NCI-H1092 (cell line): ENCODE data around the gene EYS.

Experiments used
- DNase-seq: peaks from one replicate; lab custom pipeline; 2025; lab: John Stamatoyannopoulos, UW

EYS gene

DNA sequence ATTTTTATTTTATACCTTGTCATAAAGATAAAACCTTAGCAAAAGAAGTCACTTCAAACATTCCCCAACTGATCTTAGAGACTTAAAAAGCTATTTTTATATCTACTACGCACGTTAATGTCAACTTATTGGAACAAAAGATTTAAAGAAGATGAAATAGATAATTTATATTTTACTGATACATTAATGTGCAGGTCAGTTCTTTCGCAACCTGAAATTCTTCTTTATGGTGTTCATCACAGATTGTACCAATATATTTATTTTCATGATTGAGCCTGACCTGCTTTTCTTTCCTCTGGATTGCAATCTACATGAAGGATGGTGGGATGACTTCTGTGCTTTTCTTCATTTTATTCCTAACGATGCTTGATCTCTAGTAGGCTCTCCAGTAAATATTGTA, 1475.1 kb downstream of the EYS start:
- DNase-seq: no peak

DNA sequence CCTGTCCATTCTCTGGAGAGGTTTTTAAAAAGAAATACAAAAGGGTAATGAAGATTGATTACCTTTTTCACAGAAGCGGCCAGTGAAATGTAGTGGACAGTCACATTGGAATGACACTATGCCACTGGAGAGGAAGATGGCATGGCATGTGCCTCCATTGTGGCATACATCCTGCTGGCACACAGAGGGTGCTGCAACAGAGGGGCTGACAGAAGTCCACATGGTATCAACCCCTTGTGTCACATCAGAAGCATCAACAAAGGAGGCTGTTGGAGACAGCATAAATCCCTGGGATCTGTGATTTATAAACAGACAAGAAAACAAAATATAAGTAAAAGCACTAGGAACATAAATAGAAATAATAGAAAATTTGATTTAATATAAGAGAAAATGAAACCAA, 1476.5 kb downstream of the EYS start:
- DNase-seq: no peak

DNA sequence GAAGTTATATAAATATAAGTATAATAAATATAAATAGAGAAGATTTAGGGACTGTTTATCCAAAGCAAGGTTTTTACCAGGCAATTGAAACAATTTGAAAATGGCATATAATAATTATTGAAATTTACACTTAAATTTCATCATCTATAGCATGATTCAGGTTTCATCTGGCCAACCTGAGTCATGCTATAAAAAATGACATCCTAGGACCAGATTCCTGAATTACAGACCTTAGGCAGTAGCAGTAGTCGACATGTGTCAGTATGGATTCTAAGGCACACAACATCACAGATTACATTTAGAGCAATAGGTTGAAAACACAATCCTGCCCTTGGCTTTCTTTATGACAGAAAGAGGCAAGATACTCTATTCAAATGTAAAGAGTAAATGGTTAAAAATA, 1479.2 kb downstream of the EYS start:
- no peak for DNase-seq

DNA sequence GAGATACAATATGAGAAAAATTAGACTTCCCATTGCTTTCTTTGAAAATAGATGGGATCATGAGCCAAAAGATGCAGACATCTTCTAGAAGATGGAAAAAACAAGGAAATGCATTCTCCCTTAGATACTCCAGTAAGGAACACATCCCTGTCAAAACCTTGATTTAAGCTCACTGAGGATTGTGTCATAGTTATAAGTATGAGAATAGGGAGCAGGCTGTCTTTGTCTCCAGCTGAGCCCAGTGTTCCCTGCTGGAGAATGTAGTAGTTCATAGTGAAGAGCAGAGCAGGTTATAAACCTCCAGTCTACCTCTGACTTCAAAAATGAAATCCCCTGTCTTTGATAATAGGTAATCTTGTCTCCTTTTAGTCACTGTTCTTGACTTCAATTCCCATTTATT, 1481.5 kb downstream of the EYS start:
- no peak for DNase-seq

DNA sequence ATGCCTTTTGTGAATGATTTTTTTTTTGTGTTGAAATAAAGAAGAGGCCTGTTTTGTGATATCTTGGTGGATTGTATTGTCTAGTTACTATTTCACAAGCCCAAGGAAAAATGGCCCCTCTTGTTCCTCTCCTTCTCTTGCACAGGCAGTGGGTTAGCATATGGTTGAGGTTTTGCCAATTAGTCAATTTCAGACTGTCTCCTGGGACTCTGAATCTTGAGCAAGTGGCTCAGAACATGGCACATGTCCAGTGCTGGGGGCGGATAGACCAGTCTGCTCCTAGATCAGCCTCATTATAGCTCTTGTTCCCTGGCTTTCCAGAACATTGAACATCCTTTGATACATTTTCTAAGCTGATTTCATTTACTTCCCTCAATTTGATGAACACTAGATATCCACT, 1482.2 kb downstream of the EYS start:
- DNase-seq: no peak

DNA sequence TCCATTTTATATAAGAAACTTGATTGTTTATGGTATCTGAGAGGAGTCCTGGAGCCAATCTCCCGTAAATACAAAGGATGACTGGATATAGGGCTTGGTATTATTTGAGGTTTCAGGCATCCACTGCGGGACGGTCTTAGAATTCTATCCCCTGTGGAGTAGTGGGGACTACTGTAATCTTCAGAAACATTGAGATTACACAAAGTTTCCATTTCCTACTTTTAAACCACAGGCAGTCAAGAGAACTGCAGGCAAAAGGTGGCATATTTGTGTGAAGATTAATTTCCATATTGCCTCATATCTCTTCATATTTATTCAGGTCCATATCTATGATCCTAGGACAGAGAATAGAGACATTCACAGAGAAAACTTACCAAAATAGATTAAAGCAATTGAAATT, 1485.2 kb downstream of the EYS start:
- no peak for DNase-seq

DNA sequence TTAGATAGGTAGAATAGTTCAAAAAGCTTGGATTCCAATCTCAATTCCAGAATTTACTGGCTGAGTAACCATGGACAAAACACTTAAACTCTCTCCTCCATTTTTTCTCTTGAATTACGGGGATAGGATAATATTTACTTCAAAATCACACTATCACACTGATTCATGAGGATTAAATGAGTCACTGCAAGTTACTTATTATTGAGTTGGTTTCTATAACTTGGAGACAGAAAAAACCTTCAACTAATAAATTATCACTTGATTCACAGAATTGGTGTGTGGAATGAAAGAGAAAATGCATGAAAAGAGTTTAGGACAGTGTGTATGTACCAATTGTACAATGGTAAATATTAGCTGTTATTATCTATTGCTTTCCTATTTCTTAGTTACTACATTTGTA, 1486.2 kb downstream of the EYS start:
- DNase-seq: no peak

DNA sequence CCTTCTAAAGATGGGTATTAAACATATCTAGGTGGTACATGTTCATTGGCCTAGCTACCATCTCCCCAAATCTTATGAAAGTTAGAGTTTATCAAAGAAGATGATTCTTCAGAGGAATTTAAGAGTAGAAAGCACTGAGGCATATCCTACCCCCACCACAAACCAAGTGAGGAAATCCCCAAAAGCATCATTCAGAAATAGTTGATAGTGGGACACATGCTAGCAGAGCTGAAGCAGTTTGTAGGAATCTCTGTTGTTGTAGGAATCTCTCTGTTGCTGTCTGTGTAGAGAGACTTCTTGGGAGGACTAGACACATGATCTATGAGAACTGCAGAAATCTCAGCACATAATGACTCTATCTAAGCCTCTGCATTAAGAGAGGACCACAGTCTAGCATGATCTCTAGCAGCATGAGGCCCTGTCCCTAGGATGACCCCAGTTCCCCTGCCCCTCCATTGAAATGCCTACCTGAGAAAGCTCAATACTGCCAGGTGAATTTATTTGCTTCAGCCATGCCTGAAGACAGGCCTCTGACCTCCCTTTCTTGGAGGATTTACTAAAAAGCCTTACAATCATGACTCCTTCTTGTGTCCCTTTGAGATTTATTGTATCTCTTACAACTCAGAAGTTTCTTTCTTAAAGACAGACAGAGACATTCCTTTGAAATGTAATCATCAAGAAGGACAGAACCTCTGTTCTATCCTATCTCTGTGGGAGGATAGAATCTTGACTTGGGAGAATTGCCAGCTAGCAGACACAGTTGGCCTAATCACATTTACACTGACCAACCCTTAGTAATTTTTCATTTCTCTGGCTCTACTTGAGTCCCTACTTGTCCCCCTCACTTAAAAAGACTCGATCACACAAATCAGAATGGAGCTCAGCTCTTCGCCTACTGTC, 1489.1 kb downstream of the EYS start:
- DNase-seq: no peak

DNA sequence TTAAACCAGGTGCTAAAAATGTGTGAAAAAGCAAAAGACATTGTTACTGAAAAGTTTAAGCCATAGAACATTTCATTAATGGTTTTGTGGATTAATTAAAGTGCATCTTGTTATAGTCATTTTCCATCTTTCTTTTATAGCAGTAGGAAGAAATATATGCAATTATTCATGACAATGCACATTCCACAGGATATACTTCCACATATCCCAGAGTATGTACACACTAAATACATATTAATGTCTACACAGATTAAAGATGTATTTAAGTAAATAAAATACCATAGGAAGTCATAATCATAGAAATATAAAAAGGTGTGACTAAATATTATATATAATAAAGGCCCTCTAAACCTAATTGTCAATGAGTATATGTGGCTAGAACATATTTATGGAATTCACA, 1492.7 kb downstream of the EYS start:
- no peak for DNase-seq

DNA sequence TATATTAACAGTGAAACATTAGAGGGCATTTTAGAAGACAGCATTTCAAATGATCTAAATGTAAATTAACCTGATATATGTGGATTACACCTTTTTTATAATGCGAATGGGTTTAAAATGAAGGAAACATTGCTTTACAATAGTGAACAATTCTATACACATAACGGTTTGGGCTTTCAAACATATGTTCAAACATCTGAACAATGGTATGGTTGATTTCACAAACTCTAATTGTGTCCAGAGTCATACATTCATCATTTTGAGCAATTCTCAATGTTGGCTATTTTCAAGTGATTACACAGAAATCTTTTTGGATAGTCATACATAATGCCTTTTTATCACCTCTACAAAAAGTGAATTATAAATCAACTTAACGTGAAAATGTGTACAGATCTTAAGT, 1493.3 kb downstream of the EYS start:
- DNase-seq: no peak

DNA sequence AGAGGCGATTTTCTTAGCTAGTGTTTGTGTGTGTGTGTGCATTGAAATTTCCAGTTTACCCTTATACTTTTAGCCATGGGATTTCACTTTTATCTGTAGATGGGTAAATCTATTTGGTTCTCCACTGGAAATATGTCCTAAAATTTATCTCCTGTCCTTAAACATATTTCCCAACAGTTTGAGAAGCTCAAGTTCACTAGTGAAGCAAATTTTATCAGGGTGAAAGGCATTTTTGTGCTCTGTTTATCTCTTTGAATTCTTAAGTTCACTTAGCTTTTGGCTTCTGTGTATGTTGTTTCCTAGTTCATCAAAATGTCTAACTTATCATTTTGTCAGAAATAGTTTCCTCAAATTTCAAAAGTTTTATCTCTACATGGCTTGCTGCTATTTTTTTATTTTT, 1509.8 kb downstream of the EYS start:
- no peak for DNase-seq

DNA sequence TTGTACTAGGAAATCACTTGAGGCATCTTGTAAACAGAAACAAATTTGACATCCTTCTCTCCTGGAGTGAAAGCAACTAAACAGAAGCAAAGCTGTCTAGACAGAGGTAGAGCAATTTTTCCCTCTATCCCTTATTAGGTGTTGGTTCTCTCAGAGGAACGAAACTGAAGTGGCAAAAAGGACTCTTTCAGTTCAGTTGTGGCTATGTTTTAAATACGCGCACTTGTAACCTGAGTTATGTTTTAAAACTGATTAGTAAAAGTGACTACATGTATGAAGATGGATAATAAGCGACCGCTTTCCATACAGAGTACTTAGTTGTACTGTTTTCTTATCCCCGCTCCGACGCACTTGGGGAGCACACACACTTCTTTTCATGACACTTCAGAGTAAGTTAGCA, 1520.4 kb downstream of the EYS start:
- DNase-seq: no peak

DNA sequence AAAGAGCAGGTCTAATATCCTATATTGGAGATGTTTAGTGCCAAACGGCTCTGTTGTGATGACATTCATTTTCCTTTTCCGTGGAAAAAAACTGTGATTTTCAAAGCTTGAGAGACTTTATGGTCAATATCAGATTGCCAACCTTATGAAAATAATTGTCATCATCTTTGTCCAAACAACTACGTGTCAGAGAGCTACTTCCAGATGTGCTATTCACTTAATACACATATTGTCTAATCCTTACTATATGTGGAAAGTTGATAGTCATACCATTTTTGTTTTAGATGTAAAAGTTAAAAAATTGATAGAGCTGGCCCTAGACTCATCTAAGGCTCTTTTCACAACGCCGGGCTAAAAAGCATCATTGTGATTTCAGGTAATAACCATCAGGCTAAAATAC, 1521.4 kb downstream of the EYS start:
- no peak for DNase-seq

DNA sequence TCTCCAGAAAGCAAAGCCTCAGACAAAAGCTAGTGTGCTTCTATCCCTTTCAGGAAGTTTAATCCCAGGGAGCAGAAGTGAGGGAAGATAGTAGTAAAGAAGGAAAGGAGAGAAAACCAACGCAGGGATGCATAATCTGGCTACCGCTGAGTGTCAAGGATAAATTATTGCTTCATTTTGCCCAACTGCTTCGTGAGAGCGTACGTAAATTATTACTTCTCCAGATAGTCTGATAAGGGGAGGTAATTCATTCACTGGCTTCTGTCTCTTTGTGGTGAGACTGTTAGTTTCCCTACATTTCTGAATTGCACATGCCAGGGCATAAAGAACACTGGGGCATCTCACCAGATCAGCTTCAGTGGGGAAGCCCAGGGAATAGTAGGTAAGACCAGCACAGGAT, 1531.7 kb downstream of the EYS start:
- no peak for DNase-seq

DNA sequence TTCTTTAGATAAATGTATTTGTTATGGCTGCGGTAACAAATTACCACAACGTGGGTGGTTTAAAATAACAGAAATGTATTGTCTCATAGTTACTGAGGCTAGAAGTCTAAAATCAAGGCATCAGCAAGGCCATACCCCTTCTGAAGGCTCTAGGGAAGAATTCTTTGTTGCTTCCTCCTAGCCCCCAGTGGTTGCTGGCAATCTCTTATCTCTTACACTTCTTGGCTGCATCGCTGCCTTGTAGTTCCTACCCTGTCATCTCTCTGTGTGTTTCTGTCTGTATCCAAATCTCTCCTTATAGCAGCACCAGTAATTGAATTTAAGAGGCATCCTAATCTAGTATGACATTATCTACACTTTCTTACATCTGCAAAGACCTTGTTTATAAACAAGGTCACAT, 1536.7 kb downstream of the EYS start:
- DNase-seq: no peak

DNA sequence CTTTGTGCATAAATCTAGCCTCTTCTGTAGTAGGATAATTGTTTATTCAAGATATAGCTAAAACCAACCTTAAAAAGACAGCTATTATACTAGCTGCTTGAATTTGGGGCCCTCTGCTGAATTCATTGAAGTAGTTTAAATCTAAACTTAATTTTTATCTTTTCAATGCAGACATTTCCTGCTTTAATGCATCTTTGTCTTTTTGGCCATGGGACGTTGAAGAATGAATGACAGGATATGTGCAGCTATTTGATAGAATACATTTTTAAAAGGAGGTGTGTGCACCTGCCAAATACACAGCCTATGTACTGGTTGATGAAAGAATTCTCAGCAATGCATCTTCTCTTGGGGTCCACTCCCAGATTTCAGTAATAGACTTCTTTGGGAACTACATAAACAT, 1546.5 kb downstream of the EYS start:
- DNase-seq: no peak

DNA sequence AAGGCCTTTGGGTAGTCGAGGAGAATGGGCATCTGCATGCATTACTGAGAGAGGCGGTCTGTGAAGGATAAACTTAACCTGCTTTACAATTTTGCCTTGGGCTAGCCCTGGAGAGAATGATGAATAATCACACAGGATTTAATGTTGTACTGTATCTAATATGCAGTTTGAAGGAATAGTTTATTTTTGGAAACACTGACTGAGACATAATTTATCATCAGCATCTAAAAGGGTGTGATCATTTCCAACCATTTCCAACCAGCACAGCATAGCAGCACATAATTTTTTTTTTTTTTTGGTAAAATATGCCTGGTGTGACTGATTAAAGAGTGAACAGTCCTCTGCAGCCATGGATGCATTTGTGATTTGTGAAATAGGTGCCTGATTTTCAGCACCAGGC, 1552.0 kb downstream of the EYS start:
- no peak for DNase-seq

DNA sequence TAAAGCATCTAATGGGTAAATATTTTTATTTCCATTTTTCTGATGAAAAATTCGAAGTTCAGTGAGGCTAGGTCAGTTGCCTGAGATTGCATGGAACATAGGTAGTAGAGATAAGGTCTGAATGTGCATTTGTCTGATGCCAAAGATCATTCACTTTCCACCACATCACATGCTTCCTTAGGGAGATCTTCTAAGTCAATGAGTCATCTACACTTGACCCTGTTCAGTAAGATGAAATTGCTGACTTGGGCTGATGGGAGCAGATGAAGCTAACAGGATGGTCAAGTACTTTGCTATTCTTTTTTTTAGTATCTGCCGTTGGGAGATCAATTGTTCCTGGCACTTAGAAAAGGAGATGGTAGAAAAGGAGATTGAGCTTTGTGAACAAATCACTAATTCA, 1560.2 kb downstream of the EYS start:
- no peak for DNase-seq

DNA sequence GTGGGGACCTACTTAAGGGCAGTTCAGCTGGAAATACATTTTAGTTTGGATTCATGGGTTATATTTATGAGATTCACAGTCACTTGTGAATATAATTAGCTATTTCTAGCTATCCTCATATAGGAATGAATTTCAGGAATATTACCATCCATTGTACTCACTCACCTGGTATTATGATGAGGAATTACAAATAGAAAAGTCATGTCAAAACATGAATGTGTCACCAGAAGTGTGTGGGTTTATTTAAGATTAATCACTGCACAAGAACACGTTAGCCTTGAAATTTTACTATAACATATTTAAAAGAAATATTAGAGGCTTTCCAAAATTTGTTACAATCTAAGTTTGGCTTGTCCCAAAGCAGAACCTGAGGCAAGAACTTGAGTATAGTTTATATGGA, 1560.9 kb downstream of the EYS start:
- no peak for DNase-seq

DNA sequence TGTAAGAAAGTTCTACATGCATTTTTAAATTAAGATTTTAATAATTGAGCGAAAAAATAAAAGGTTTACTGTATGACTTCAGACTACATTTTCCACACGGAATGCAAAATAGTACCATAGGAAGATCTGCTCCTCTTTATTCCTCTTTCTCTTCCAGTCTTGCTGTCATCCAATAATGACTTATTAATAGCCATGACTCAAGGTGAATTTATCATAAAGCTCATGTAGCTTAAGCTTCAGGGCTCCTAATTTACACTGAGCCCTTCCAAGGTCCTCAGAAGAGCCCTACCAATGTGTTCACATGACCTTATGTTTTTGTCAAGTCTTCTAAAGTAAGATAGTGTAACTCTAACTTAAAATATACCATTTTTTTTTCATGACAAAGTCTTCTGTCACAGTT, 1561.4 kb downstream of the EYS start:
- no peak for DNase-seq

DNA sequence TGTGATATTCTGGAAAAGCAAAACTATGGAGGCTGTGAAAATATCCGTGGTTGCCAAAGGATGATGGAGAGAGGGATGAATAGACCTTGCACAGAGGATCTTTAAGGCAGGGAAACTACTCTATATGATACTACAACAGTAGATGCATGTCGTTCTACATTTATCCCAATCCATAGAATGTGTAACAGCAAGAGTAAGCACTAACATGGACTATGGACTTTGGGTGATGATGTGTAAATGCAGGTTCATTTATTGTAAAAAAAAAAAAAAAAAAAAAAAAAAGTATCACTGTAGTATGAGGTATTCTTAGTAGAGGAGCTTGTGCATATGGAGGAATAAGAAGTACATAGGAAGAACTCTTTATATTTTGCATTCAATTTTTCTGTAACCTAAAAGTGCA, 1563.9 kb downstream of the EYS start:
- DNase-seq: no peak

DNA sequence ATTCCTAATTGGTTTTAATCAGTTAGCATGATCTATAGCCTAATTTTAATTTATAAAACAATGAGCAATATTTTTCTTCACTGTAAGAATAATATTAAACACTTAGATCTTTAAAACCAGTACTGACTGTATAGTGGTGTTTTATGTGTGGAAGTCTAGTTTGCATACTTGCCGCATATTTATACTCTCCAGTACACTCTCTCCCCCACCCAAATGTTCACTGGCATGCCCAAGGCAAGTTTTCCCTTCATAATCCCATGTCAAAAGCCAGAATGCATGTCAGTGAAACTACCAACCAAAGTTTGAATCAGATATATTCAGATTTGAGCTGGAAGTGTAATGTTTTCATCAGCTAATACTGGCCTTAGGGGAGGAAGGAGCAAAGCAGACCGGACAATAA, 1565.3 kb downstream of the EYS start:
- no peak for DNase-seq

DNA sequence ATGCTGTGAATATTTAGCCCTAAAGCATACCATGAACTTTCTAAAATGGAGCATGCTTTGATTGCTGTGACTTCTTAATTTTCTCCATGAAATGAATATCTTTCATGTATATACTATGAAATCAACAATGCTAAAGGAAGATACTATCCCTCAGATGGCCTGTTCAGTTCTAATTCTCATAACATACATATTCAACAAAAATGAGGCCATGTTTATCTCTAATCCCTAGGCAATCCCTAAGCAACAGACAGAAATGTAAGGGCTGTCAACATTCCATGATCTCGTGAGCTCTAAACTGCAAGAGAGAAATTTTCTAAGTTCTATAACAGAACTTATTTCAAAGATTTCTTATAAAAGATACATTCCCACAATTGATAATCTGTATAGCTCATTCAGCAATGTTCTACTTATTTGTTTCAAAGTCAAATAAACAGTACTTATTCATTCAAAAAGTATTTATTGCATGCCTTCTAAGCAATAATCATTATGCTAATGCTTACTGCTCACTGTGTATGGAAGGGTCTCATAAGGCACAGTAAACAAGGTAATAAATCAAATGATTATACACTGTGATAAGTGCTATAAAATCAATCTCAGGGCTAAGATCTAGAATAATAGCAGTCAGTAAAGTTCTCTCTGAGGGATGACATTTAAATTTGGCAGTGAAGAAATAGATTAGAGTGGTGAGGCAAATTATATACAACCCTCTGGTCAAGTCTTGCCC, 1578.6 kb downstream of the EYS start:
- DNase-seq: no peak
